BLaER1 treated with 17β-estradiol and CSF1 and Interleukin-3, amounts not matched to agents 10 nM and 100 nM (cell line): ENCODE data around the gene MANEA.
A peak's percentile ranks its signal among the peaks of the same experiment; 100 is the strongest.

Experiments
- H3K27ac ChIP-seq, 11 experiments: shearing (Covaris generic); formaldehyde crosslinking; 2 replicates each; pipeline ENCODE4 v1.8.1; 2022
- H3K27me3 ChIP-seq, 11 experiments: shearing (Covaris generic); formaldehyde crosslinking; 2 replicates each; pipeline ENCODE4 v1.8.1; 2022
- H3K36me3 ChIP-seq, 11 experiments: shearing (Covaris generic); formaldehyde crosslinking; 2 replicates each; pipeline ENCODE4 v1.8.1; 2022
- H3K4me1 ChIP-seq, 10 experiments: shearing (Covaris generic); formaldehyde crosslinking; 2 replicates each; pipeline ENCODE4 v1.8.1; 2022
- H3K4me2 ChIP-seq, 11 experiments: shearing (Covaris generic); formaldehyde crosslinking; 2 replicates each; pipeline ENCODE4 v1.8.1; 2022
- H3K4me3 ChIP-seq, 10 experiments: shearing (Covaris generic); formaldehyde crosslinking; 2 replicates each; pipeline ENCODE4 v1.8.1; 2022
- H3K9ac ChIP-seq, 11 experiments: shearing (Covaris generic); formaldehyde crosslinking; 2 replicates each; pipeline ENCODE4 v1.8.1; 2022
- H3K9me3 ChIP-seq, 11 experiments: shearing (Covaris generic); formaldehyde crosslinking; replicated peaks in 1 of 11; 2 replicates each; pipeline ENCODE4 v1.8.1; 2022
- H4K20me1 ChIP-seq, 11 experiments: shearing (Covaris generic); formaldehyde crosslinking; 2 replicates each; pipeline ENCODE4 v1.8.1; 2022
- Cebpa-rat ChIP-seq, 11 experiments: shearing (Covaris generic); IDR thresholded peaks; 2 replicates each; pipeline ENCODE4 v1.8.1; 2022

MANEA gene, protein sequence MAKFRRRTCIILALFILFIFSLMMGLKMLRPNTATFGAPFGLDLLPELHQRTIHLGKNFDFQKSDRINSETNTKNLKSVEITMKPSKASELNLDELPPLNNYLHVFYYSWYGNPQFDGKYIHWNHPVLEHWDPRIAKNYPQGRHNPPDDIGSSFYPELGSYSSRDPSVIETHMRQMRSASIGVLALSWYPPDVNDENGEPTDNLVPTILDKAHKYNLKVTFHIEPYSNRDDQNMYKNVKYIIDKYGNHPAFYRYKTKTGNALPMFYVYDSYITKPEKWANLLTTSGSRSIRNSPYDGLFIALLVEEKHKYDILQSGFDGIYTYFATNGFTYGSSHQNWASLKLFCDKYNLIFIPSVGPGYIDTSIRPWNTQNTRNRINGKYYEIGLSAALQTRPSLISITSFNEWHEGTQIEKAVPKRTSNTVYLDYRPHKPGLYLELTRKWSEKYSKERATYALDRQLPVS

GRCh38 chr6:95577304-95578105 is at the start of gene MANEA:
Gene MANEA (plus strand): TSS chr6:95577535. CDS start chr6:95586440, 8,905 bp downstream.
- H3K4me2 ChIP-seq = peak within 1 kb of the TSS; percentile 76 to 97 (median 89)
- peaks cover 0 to 6% (median 0%) of the 10 kb centered on the region in 11 experiments; a peak in 4 of 22 replicates for H3K36me3 ChIP-seq
- peak within 1 kb of the TSS; percentile 82 to 92 (median 89) for H3K9ac ChIP-seq
- H3K27me3 ChIP-seq = no peaks in the 10 kb centered on the region
- no peak for TF ChIP-seq Cebpa-rat (IDR thresholded peaks at IDR 0.05)
- H4K20me1 ChIP-seq = no peaks in the 10 kb centered on the region; a peak in 1 of 22 replicates
- H3K9me3 ChIP-seq = peaks cover 0 to 8% (median 4%) of the 10 kb centered on the region in 11 experiments; a peak in 10 of 22 replicates
- peak within 1 kb of the TSS; percentile 59 to 79 (median 70) for H3K4me3 ChIP-seq
- H3K27ac ChIP-seq = peak within 1 kb of the TSS; percentile 82 to 98 (median 91)
- peaks cover 15 to 47% (median 28%) of the 10 kb centered on the region in 10 experiments; a peak in 19 of 20 replicates for H3K4me1 ChIP-seq

DNA sequence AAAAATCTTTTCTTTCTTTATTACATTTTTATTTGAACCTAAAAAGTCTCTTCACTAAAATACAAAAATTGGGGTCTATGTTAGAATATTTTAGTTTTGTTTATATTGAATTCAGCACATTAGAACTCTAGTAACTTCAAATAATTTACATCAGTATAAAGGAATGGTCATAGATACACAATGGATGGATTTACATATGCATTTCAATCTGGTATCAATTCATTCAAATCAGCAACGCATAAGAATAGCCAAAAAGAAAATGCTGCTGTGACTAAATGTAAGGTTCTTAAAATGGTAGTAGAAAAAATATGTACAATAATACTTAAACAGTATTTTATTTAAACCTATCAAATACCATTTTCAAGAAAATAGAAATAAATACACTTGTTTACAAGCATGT is 47.6 kb upstream of the MANEA start:
- H3K27ac ChIP-seq = no peak overlapping the region

DNA sequence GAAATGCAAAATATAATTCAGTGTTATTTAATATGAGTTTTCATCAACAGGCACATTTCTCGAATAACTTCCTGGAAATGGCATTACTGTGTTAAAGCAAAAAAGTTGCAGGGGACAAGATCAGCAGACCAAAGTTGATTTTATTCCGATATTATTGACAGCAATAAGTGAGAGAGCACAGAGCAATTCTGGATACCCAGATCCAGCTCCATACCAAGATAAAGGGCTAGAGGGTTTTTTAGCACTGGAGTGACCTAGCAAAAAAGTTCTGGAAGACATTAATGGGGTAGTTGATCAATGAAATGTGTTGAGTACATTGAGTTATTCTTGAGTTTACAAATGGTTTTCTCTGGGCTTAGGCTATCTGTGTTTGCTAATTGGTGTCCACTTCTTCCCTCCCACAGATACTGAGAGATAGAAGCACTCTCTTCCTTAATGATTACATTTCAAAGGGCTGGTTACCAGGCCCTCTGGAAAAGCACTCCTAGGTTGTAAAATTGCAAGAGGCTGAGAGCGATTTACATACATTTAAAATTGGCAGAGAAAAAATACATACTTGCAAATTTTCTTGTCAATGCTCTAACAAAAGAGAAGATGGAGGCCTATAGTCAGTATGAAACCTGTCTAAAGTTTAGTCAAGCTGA is 47.0 kb upstream of the MANEA start:
- H3K4me3 ChIP-seq = no peak overlapping the region
- H3K9ac ChIP-seq = no peak overlapping the region
- TF ChIP-seq Cebpa-rat (IDR thresholded peaks at IDR 0.05) = no peak
- no peaks in the 10 kb centered on the region for H3K27me3 ChIP-seq
- no peaks in the 10 kb centered on the region for H3K9me3 ChIP-seq
- H3K27ac ChIP-seq = no peak overlapping the region
- no peaks in the 10 kb centered on the region for H4K20me1 ChIP-seq
- no peak overlapping the region for H3K4me2 ChIP-seq
- H3K4me1 ChIP-seq = no peaks in the 10 kb centered on the region
- no peaks in the 10 kb centered on the region for H3K36me3 ChIP-seq

More for the DNA sequence above, 47.6 kb upstream of the MANEA start:
- Histone ChIP-seq H3K9me3 (0 out of 22 replicates have a peak, but pooled peaks cover 0 to 3% (median 0%) of the 10 kb centered on the region in 11 experiments), H4K20me1 (no peaks in the 10 kb centered on the region), H3K4me3 (no peak overlapping the region), H3K4me2 (no peak overlapping the region), H3K4me1 (no peaks in the 10 kb centered on the region), H3K9ac (no peak overlapping the region), H3K36me3 (no peaks in the 10 kb centered on the region), H3K27me3 (no peaks in the 10 kb centered on the region)
- no peak for TF ChIP-seq Cebpa-rat (IDR thresholded peaks at IDR 0.05)

DNA sequence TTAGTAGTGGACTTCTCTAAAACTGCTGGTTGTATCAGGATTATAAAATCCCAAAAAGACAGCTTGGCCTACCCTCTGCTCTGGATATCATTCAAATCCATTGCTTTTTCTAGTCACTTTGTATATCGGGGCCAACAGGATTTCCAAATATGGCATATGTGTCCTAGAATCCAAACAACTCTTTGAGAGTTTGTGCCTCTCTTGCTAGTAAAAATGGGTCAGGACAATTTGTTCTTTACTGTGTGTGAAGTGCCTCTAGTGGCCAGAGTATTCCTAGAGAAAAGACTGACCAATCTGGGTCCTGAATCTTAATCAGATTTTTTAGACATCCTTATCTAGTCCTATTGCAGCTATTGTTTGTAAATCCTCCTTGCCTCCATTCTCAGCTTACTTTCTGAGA is 33.5 kb upstream of the MANEA start:
- no peaks in the 10 kb centered on the region for H4K20me1 ChIP-seq
- TF ChIP-seq Cebpa-rat (IDR thresholded peaks at IDR 0.05) = no peak
- H3K36me3 ChIP-seq = no peaks in the 10 kb centered on the region
- no peak overlapping the region for H3K9ac ChIP-seq
- no peaks in the 10 kb centered on the region for H3K4me1 ChIP-seq
- H3K27me3 ChIP-seq = no peaks in the 10 kb centered on the region
- no peak overlapping the region for H3K4me2 ChIP-seq
- no peak overlapping the region for H3K27ac ChIP-seq
- no peak overlapping the region for H3K4me3 ChIP-seq
- no peaks in the 10 kb centered on the region for H3K9me3 ChIP-seq

DNA sequence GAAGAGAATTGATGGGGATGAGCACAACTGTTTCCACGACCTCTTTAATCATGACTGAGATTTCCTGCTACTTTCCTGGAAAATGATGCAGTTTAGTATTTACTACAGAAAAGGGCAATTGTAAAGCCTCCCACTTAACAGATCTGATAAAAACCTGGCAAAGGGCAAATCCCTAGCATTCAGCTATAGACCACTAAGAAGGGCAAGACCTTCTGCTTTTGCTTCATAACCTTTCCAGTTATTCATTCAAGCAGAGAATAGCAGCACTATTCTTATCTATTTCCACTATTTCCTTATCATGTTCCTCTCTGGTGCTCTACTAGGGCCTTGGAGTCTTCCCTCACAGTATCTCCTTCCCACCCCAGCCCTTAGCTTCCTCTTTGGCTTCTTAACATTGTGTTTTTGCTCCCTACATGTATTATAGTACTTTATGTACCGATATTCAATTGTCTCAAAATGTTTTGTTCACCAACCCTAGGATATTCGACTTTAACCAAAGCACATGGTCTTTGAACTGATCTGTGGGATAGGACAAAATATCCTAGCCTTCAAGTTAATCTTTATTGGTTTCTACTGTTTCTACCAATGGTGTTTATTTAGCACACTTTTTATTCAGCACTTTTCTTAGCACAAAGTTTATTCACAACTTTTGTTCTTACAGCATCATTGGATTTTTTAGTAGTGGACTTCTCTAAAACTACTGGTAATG is 32.7 kb upstream of the MANEA start:
- no peak overlapping the region for H3K4me3 ChIP-seq
- H3K27me3 ChIP-seq = no peaks in the 10 kb centered on the region
- H3K4me2 ChIP-seq = no peak overlapping the region
- H3K9ac ChIP-seq = no peak overlapping the region
- TF ChIP-seq Cebpa-rat (IDR thresholded peaks at IDR 0.05) = no peak
- H4K20me1 ChIP-seq = no peaks in the 10 kb centered on the region
- H3K4me1 ChIP-seq = no peaks in the 10 kb centered on the region
- H3K9me3 ChIP-seq = no peaks in the 10 kb centered on the region
- no peaks in the 10 kb centered on the region for H3K36me3 ChIP-seq
- H3K27ac ChIP-seq = no peak overlapping the region

GRCh38 chr6:95545226-95545625 is 32.1 kb upstream of the MANEA start:
- H3K4me1 ChIP-seq = no peaks in the 10 kb centered on the region
- TF ChIP-seq Cebpa-rat (IDR thresholded peaks at IDR 0.05) = no peak
- no peaks in the 10 kb centered on the region for H3K9me3 ChIP-seq
- no peak overlapping the region for H3K27ac ChIP-seq
- no peaks in the 10 kb centered on the region for H4K20me1 ChIP-seq
- no peak overlapping the region for H3K4me3 ChIP-seq
- H3K9ac ChIP-seq = no peak overlapping the region
- no peaks in the 10 kb centered on the region for H3K27me3 ChIP-seq
- no peak overlapping the region for H3K4me2 ChIP-seq
- no peaks in the 10 kb centered on the region for H3K36me3 ChIP-seq

- no peak overlapping the region for H3K4me3 ChIP-seq
- no peaks in the 10 kb centered on the region for H4K20me1 ChIP-seq
- H3K27ac ChIP-seq = no peak overlapping the region
- no peaks in the 10 kb centered on the region for H3K27me3 ChIP-seq
- H3K4me2 ChIP-seq = no peak overlapping the region
- H3K9ac ChIP-seq = no peak overlapping the region
- no peaks in the 10 kb centered on the region for H3K9me3 ChIP-seq
- no peaks in the 10 kb centered on the region for H3K36me3 ChIP-seq
- H3K4me1 ChIP-seq = no peaks in the 10 kb centered on the region
- no peak for TF ChIP-seq Cebpa-rat (IDR thresholded peaks at IDR 0.05)
Observed at GRCh38 chr6:95545686-95546085, 31.6 kb upstream of the MANEA start.

GRCh38 chr6:95546148-95546547 is 31.2 kb upstream of the MANEA start:
- no peak overlapping the region for H3K9ac ChIP-seq
- no peak overlapping the region for H3K4me2 ChIP-seq
- H3K4me3 ChIP-seq = no peak overlapping the region
- no peaks in the 10 kb centered on the region for H3K36me3 ChIP-seq
- no peaks in the 10 kb centered on the region for H4K20me1 ChIP-seq
- H3K27me3 ChIP-seq = no peaks in the 10 kb centered on the region
- no peaks in the 10 kb centered on the region for H3K9me3 ChIP-seq
- no peaks in the 10 kb centered on the region for H3K4me1 ChIP-seq
- TF ChIP-seq Cebpa-rat (IDR thresholded peaks at IDR 0.05) = no peak
- no peak overlapping the region for H3K27ac ChIP-seq
